HG03095 (cell line): ENCODE measurements around the gene PLEKHF1.
"Not testable (repeated sequence)": the region's sequence is repeated elsewhere in the genome, so short reads cannot be mapped to it uniquely, and the experiment has no call there.

ENCODE experiments used
- ATAC-seq: cut with Tn5 transposase; IDR thresholded peaks from one replicate; pipeline ENCODE4 v1.9.1; 2021; ENCODE audit warnings: moderate library complexity; ENCODE audit not compliant: unreplicated experiment

The PLEKHF1 gene

GRCh38 chr19:29697523-29698261, 32.4 kb downstream of the PLEKHF1 start:
- ATAC-seq, result no peak

- ATAC-seq, result no peak
These were observed 34.6 kb downstream of the PLEKHF1 start for GRCh38 chr19:29699861-29700260.

DNA sequence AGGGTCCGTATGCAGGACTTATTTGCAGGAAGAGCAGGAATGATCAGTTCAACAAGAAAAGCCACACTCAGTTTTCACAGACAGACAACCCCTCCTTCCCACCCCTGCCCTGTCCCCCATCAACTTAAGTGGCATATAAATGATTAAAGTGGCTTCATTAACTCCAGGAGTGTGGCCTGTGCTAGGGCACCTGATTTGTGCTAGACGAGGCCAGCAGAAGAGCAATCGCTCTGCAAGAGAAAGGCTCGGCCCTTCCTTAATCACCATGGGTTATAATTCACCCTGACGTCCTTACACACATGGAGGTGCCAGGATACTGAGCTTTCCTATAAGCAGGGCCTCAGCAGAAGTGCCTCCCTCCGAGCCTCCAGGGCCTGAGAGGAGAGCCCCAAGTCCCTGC, 35.2 kb downstream of the PLEKHF1 start:
- ATAC-seq, result no peak

DNA sequence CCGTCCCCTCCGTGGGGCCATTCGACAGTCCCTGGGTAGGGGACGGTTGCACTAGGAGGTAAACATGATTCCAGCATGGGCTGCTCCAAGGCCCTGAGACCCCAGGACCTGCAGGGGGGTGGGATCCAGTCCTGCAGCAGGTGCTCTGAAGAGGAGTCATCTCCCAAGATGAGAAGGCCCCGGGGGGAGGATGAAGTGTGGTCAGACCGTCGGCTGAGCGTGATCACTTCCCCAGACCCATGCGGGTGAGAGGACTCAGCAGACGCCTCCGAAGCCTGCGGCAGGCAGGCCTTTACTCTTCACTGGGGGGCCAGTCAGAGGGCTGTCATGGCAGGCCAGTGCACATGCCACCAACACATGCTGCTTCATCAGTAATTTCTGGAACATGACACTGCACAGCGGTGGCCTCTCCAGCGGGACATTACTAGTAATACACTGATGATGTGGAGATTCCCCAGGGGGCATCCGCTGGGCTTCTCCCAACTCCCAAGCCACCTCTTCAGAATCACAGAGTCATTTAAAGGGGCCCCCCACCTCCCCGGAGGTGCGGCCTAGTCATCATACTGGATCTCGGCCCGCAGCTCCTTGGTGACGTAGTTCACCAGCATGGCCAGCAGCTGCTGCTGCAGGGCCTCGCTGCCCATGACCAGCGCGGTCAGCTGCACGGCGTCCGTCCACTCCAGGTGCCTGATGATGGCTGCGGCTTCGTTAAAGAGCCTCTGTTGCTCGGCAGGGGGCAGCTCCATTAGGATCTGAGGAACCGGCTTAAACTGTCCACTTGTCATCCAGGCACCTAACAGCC, 37.1 kb downstream of the PLEKHF1 start:
- no peak for ATAC-seq

DNA sequence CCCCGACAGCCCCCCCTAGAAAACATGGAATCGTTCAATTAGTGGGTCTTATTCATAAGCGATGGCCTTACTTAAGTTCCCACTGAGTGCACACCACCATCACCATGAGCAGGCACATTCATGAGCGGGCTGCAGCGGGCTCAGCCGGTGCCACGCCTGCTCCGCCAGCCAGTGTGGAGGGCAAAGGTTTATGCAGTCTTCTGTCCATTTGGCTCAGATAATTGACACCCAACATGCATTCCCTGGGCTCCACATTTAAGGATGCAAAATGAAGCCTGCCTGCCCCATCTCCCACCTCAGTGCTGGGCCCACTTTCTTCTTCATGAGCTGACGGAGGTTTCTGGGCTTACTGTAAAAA, 37.7 kb downstream of the PLEKHF1 start:
- no peak for ATAC-seq

DNA sequence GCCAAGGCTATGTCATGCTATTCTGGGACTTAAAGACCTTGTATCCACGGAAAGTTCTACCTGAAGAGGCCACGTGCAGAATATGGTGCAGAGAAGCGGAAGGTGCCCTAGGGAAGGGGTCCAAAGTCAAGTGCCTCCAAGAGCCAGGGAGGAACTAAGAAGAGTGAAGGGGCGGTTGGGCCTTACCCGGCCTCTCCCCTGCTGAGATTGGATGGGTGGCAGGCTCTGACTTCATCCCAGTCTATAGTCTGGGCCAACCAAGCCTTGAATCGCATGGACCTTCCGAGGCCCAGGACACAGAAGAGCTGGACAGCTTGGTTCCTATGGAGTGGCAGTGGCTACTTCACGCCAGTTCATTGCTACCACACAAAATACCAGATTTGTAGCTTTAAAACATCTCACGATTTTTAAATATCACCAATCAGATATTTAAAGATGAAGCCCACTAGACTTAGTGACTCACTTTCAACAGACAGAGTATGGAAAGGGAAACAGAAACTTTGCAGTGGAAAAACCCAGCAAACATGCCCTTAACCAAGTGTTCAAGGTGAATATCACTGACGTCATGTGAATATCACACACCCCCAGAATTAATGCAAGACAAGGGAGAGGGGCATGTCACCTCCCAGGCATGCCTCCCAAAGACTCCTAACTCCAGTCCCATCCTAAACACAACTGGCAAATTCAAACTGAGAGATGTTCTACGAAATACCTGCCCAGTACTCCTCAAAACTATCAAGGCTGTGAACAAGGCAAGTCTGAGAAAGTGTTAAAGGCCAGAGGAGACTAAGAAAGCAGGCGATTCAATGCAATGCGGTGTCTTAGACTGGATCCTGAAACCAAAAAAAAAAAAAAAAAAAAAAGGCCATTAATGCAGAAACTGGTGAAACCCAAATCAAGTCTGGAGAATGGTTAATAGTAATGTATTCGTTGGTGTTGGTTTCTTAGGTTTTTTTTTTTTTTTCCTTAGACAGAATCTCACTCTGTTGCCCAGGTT, 39.6 kb downstream of the PLEKHF1 start:
- ATAC-seq, result peak; percentile 55

DNA sequence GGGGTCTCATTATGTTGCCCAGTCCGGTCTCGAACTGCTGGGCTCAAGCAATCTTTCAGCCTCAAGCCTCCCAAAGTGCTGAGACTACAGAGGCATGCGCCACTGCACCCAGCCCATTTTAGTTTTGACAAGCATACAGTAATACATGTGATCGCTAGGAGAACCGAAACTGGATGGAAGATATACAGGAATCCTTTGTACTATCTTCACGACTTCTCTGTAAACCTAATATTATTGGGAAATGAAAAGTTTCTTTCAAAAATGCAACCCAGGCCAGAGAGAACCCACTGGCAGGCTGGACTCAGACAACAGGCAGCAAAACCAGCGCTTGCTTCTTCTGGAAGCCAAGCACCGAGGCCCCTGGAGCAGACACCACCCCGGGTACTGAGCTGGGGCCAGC, 40.4 kb downstream of the PLEKHF1 start:
- ATAC-seq, result no peak

DNA sequence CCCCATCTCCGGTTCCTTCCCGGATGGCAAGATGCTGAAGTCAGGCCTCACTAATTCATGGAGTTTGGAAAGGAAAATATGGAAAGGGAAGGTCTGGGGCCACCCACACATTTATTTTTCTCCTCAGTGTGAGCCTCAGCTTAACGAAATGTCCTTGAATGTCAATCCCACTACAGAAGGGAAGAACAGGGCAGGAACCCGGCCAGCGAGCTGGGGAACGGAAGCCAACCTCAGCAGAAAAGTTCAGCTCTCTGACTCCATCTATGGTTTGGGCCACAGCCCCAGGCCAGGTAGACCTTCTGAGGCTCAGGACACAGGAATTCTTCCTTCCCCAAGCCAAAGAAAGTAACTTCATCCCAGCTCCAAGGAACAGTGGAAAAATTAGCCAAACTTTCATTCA, 41.4 kb downstream of the PLEKHF1 start:
- no peak for ATAC-seq

DNA sequence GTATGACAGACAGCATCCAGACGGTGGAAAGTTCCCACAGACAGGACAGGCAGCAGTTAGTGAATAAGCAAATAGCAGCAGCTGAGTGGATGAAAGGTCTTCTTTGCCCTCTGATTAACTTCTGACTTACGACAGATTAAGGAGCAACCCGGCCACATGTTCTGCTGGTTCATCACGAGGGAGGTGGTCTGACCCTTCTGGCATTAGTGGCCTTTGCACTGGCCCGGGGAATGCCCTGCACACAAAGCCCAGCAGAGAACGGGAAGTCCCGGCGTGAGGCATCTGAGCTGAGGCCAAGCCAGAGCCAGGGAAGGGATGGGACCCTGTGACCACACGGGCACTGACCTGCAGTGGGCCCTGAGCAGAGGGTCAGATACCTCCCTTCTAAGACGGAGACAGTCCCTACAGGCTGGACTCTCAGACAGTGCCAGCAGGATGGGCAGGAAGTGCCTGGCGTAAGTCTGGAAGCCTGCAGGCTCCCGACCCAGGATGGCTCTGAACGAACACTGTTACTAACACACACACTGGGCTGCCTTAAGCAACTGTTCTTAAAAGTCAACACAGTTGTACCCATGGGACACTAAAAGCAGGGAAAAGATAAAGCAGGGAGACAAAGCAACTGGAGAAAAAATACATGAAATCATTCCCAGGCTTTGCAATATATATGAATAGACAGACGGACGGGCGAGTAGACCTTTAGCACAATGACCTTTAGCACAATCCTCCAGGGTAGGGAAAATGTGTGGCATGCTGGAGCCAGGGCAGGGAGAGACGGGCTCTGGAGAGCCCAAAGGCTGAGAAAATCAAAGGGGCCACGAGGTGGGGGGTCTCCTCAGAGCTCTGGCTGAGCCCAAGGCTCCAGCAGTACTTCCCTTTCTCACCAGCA, 43.5 kb downstream of the PLEKHF1 start:
- ATAC-seq, result no peak

DNA sequence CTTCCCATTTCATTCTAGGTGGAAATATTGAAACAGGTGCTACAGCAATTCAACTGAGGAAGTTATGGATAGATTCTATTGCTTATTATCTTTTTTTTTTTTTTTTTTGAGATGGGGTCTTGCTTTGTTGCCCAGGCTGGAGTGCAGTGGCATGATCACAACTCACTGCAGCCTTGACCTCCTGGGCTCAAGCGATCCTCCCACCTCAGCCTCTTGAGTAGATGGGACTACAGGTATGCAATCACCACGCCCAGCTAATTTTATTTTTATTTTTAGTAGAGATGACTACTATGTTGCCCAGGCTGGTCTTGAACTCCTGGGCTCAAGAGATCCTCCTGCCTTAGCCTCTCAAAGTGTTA, 44.2 kb downstream of the PLEKHF1 start:
- ATAC-seq, result not testable (repeated sequence)

- ATAC-seq, result no peak
These were observed 46.4 kb downstream of the PLEKHF1 start for GRCh38 chr19:29711584-29712132.

GRCh38 chr19:29712744-29713516, 47.7 kb downstream of the PLEKHF1 start:
- ATAC-seq, result no peak

- ATAC-seq, result no peak
These were observed 49.2 kb downstream of the PLEKHF1 start for GRCh38 chr19:29714371-29714952.

DNA sequence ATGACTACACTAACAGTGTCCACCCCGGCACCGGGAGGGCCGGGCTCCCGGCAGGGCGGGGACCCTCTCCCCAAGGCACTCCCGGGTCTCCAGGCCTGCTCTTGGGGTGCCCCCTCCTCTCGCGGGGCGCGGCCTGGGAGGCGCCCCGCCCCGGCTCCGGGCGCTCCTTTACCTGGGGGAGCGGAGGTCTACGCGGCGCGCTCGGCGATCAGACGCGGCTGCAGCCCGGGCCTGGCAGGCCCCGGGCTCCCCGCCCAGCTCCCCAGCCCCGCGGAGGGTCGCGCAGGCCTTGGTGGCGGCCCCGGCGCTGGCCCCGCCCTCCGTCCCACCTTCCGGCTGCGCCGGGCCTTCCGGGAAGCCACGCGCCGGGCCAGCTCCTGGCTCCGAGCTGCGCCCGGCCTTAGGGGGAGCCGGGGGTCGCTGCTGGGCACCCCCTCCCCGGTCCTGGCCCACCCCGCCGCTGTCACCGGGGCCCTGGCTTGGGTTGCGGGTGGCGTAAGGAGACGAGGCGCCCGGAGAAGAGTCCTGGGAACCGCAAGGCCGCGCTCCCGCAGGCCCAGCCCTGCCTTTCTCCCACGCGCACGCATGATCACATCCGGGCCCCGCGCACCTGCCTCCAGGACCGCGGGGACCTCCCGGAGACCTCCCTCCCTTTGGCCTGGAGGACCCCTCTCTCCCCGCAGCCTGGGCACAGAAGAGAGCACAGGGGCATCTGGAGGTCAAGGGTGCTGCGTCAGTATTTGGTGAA, 49.9 kb downstream of the PLEKHF1 start, which contains the start of gene C19orf12:
C19orf12 (minus strand) TSS at position 309 of the 748 bp plus-strand sequence. CDS start 6,848 bp downstream, outside the sequence.
- ATAC-seq, result peak; percentile 74

GRCh38 chr19:29715701-29716581, 50.7 kb downstream of the PLEKHF1 start:
- ATAC-seq, result peak; percentile 8

DNA sequence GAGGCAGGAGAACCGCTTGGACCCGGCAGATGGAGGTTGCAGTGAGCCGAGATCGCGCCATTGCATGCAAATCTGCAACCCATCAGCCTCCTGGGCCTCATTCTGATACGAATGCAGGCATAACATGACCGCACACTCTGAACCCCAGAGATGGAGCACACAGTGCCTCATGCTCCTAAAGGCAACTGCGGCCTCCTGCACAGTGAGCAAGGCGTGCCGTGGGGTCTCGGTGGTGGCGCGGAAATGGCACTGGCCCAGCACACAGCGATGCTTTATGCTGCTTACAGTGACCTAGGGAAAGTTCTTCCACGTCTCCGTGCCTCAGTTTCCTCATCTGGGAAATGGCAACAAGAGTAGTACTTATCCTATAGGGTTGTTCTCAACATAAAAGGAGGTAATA, 51.8 kb downstream of the PLEKHF1 start:
- no peak for ATAC-seq

DNA sequence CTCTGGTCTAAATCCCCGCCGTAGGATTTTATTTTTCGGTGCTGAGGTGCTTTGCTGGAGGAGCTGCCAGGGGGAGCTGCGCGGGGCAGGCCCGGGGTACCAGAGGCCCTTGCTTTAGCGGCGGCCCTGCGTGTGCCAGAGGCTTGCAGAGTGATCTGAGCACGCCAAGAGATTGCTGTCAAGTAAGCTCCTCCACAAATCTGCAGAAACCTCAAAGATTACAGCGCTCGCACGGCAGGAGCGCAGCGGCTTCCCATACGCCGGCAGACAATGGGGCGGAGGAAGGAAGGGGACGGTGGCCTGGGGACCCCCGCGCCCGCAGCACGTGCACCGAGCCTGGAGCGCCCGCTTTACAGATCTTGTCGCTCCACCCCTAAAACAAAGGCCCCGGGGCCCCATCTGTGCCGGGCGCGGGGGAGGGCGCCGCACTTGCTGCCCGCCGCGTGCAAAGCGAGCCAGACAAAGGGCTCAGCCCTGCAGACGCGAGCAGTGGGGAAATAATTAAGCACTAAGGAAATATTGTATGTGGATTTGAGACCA, 58.9 kb downstream of the PLEKHF1 start:
- no peak for ATAC-seq
